Peyer's patch (tissue), 4 donors: ENCODE measurements around the gene FAM72D.
"Not testable (repeated sequence)": the region's sequence is repeated elsewhere in the genome, so short reads cannot be mapped to it uniquely, and the experiment has no call there.

Experiments used
- CTCF ChIP-seq, 6 experiments: fragments of 450-650 bp in 4 of 6; fragments of 200-600 bp in 2 of 6; sonication (generic) in 1 of 6; IDR thresholded peaks; one replicate each; pipeline ENCODE4 v1.5.1; 2017 to 2019; ENCODE audit warnings: antibody characterized with exemption in 6 of 6, mild to moderate bottlenecking in 3 of 6, moderate library complexity in 1 of 6
- POLR2A ChIP-seq, 2 donors: fragments of 450-650 bp; IDR thresholded peaks; one replicate each; pipeline ENCODE4 v1.5.1; 2017; ENCODE audit warnings: antibody characterized with exemption in 2 of 2, mild to moderate bottlenecking in 2 of 2, moderate library complexity in 2 of 2

GRCh38 chr1:145055217-145055760, 40.5 kb upstream of the FAM72D start:
- TF ChIP-seq CTCF, POLR2A (IDR thresholded peaks at IDR 0.05): not testable (repeated sequence)
